Measurements from ENCODE around the gene FOXN1.

The FOXN1 gene

GRCh38 chr17:28547623-28548416, 41.7 kb downstream of the FOXN1 start:
- no peak for DNase-seq (ENCODE audit: low spot score)
- Histone ChIP-seq H3K27ac (peak overlapping the region in 1 of 2 donors; percentile 46), H3K4me3 (no peak overlapping the region)
- peak; percentile 63 for TF ChIP-seq CTCF (IDR thresholded peaks at IDR 0.05)

- H3K27ac ChIP-seq = no peak overlapping the region
- no peak for DNase-seq (ENCODE audit: low spot score)
- TF ChIP-seq CTCF (IDR thresholded peaks at IDR 0.05) = no peak
- H3K4me3 ChIP-seq = no peak overlapping the region
Measured at GRCh38 chr17:28548417-28549130, 42.4 kb downstream of the FOXN1 start.

- H3K4me3 ChIP-seq = no peak overlapping the region
- no peak for TF ChIP-seq CTCF (IDR thresholded peaks at IDR 0.05)
- no peak for DNase-seq (ENCODE audit: low spot score)
- no peak overlapping the region for H3K27ac ChIP-seq
Measured at GRCh38 chr17:28549236-28550132, 43.3 kb downstream of the FOXN1 start.

GRCh38 chr17:28550858-28551257, 44.7 kb downstream of the FOXN1 start:
- Histone ChIP-seq H3K27ac (no peak overlapping the region), H3K4me3 (no peak overlapping the region)
- no peak for TF ChIP-seq CTCF (IDR thresholded peaks at IDR 0.05)
- no peak for DNase-seq (ENCODE audit: low spot score)

GRCh38 chr17:28551421-28552175, 45.5 kb downstream of the FOXN1 start:
- H3K27ac ChIP-seq = peak overlapping the region in 1 of 2 donors; percentile 78
- TF ChIP-seq CTCF (IDR thresholded peaks at IDR 0.05) = no peak
- peak overlapping the region; percentile 86 for H3K4me3 ChIP-seq
- DNase-seq (ENCODE audit: low spot score) = no peak
